K562 (cell line): ENCODE data around the gene SPOCD1. TPM values are rescaled to one million over a fixed set of nuclear protein-coding genes. Genes with fewer than 3 reads are reported as not detected.
A peak's percentile ranks its signal among the peaks of the same experiment; 100 is the strongest.

Source experiments
- ARNT ChIP-seq, 2 experiments: fragments of 450-650 bp; IDR thresholded peaks; 2 replicates each; pipeline ENCODE4 v1.6.1; 2016; ENCODE audit warnings: mild to moderate bottlenecking in 1 of 2
- BRCA1 ChIP-seq, 2 experiments: fragments of 450-650 bp in 1 of 2; sonication (generic) in 1 of 2; formaldehyde crosslinking in 1 of 2; IDR thresholded peaks; 2 replicates each; pipeline versions ENCODE4 v1.5.0 to v1.6.1; 2017 to 2020; ENCODE audit warnings: mild to moderate bottlenecking in 1 of 2, missing genetic modification reagents in 1 of 2
- FOXA3 ChIP-seq, 2 experiments: fragments of 450-650 bp in 1 of 2; sonication (generic) in 1 of 2; formaldehyde crosslinking; IDR thresholded peaks in 1 of 2; conservative IDR thresholded peaks in 1 of 2; 2 replicates each; pipeline versions ENCODE4 v1.4.0 to v1.8.0; 2020 to 2022; ENCODE audit warnings: mild to moderate bottlenecking in 2 of 2, missing genetic modification reagents in 1 of 2
- HDAC1 ChIP-seq, 2 experiments: fragments of 450-650 bp; IDR thresholded peaks; 2 replicates each; pipeline ENCODE4 v1.6.1; 2016 to 2017; ENCODE audit warnings: inconsistent platforms in 1 of 2, mild to moderate bottlenecking in 1 of 2, moderate library complexity in 1 of 2
- HOXB6 ChIP-seq: fragments of 250-450 bp; sonication (Bioruptor Pico); IDR thresholded peaks from 2 replicates; pipeline ENCODE4 v1.5.1; 2022; ENCODE audit warnings: mild to moderate bottlenecking, borderline replicate concordance
- MITF ChIP-seq: IDR thresholded peaks from 2 replicates; pipeline ENCODE4 v1.6.1; 2014; ENCODE audit warnings: antibody characterized with exemption
- MLLT1 ChIP-seq, 2 experiments: fragments of 450-650 bp; IDR thresholded peaks; 2 replicates each; pipeline ENCODE4 v1.6.1; 2016
- NCOR1 ChIP-seq: fragments of 450-650 bp; IDR thresholded peaks from 2 replicates; pipeline ENCODE4 v1.6.1; 2016; ENCODE audit warnings: mild to moderate bottlenecking, moderate library complexity
- RBM17 ChIP-seq: fragments of 200-400 bp; formaldehyde crosslinking; IDR thresholded peaks from 2 replicates; pipeline ENCODE4 v1.6.1; 2017; ENCODE audit warnings: low read depth, mild to moderate bottlenecking, low read length, borderline replicate concordance
- RERE ChIP-seq: sonication (generic); formaldehyde crosslinking; IDR thresholded peaks from 2 replicates; pipeline ENCODE4 v1.8.0; 2023; ENCODE audit warnings: missing genetic modification reagents, mild to moderate bottlenecking, borderline replicate concordance
- SIN3A ChIP-seq, 2 experiments: fragments of 150-350 bp in 1 of 2; IDR thresholded peaks; 2 replicates each; pipeline ENCODE4 v1.6.1; 2011 to 2016; ENCODE audit warnings: borderline replicate concordance in 2 of 2, low read depth in 2 of 2, low read length in 2 of 2, mild to moderate bottlenecking in 2 of 2, moderate library complexity in 2 of 2; ENCODE audit not compliant: control insufficient read depth in 1 of 2
- SMAD3 ChIP-seq: fragments of 450-650 bp; formaldehyde crosslinking; conservative IDR thresholded peaks from 2 replicates; pipeline ENCODE4 v1.4.0; 2020; ENCODE audit warnings: mild to moderate bottlenecking
- VEZF1 ChIP-seq: fragments of 200-800 bp; sonication (Bioruptor generic); IDR thresholded peaks from 2 replicates; pipeline ENCODE4 v1.6.1; 2017; ENCODE audit warnings: missing genetic modification characterization, missing compliant biosample characterization
- ZNF384 ChIP-seq: IDR thresholded peaks from 2 replicates; pipeline ENCODE4 v1.6.1; 2012; ENCODE audit warnings: low read depth, low read length, improper control_type of control experiment
- ZNF780A ChIP-seq: fragments of 250-450 bp; sonication (Bioruptor Pico); IDR thresholded peaks from 2 replicates; pipeline ENCODE4 v1.5.0; 2021; ENCODE audit warnings: mild to moderate bottlenecking
- polyA plus RNA-seq, 8 experiments: library from polyadenylated mRNA; depleted of rRNA in 4 of 8; stranded (reverse) in 5 of 8; unstranded in 3 of 8; fragments of >200 nt; fragmentation: Nextera tagmentation in 2 of 8; fragmentation: Illumina TruSeq in 1 of 8; extraction: Ambion mirVana in 2 of 8; extraction: Trizol in 1 of 8; gene quantifications; 2 replicates each; pipeline versions ENCODE4 v1.2.1 to v1.2.3, GENCODE V29; 2011 to 2014; ENCODE audit warnings: inconsistent platforms in 1 of 8, missing spikeins in 1 of 8
- total RNA-seq, 7 experiments: library from RNA; depleted of rRNA in 6 of 7; stranded (reverse); fragments of >200 nt in 6 of 7; fragmentation: Illumina TruSeq in 2 of 7; extraction: Trizol in 2 of 7; gene quantifications; 2 replicates each; pipeline versions ENCODE4 v1.2.1 to v1.2.3, GENCODE V29; 2011 to 2021; ENCODE audit warnings: low replicate concordance in 1 of 7

The SPOCD1 gene
- total and polyA plus RNA-seq, 9 of the 15 experiments (the other 6 are each of a cell fraction or from before 2014, with no cell fraction given), result 0.03 to 0.71 (median 0.26) TPM; not detected in 1

- TF ChIP-seq RBM17 (no peak), NCOR1 (no peak), ARNT (IDR thresholded peaks at IDR 0.05) (no peak), FOXA3 (CRISPR knock-in tag; conservative IDR thresholded peaks at IDR 0.05 in 1 of 2, IDR thresholded peaks at IDR 0.05 in 1 of 2) (no peak), SMAD3 (CRISPR knock-in tag) (no peak), BRCA1 (IDR thresholded peaks at IDR 0.05) (no peak), BRCA1 (CRISPR knock-in tag; IDR thresholded peaks at IDR 0.05) (no peak), RERE (CRISPR knock-in tag) (no peak), ZNF384 (no peak; the same call in 1 of the 2 replicates), SIN3A (IDR thresholded peaks at IDR 0.05; ENCODE audit: borderline replicate concordance in 2 of 2, control insufficient read depth in 1 of 2, low read depth in 2 of 2, low read length in 2 of 2) (no peak), HDAC1 (IDR thresholded peaks at IDR 0.05) (no peak), MITF (no peak), HOXB6 (CRISPR knock-in tag) (no peak), ZNF780A (no peak), MLLT1 (IDR thresholded peaks at IDR 0.05) (0 out of 4 replicates have a peak, but pooled peaks of 1 of the 2 experiments have one; percentile 17), VEZF1 (peak; percentile 88)
These were observed 26.4 kb downstream of the SPOCD1 start (continued) for GRCh38 chr1:31789259-31790065.
